ENCODE measurements around the gene CFL1.
"Not testable (repeated sequence)": the region's sequence is repeated elsewhere in the genome, so short reads cannot be mapped to it uniquely, and the experiment has no call there.

Gene CFL1

DNA sequence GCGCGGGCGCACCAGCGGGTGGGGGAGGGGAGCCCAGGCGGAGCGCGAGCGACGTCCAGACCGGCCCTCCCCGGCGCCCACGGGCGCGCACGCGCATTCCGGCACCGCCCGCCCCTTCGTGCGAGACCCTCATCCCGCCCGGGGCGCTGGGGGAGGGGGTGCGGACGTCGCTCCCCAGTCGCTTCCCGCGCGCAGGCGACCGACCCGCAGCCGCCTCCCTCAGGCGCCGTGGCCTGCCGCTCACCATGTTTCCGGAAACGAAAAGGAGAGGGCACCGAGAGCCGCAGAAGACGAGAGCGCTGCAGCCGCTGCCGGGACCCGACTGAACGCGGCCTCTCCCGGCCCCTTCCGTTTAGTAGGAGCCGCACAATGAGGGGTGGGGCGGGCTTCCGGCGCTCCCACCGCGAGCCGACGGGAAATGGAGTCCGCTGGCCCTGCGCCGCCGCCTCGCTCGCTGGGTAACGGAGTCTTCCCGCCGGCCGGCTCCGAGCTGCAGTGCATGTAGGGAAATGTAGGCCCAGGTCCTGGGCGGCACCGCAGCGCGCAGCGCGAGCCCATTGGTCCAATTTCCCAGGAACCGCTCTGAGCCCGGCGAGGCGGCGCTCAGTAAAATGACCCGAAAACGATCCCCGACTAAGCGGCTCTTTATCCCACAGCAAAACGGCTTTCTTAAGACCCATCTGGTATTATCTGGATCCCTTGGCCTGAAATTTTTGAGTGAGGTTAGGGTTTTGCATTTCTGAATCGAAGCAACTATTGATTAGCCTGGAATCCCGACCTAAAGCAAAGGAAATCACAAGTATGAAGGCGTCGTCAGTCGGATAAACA lies at the start of gene CFL1:
Gene CFL1 (minus strand): TSS at position 328 of the 828 bp plus-strand sequence. CDS start 81 bp downstream, at position 247.
- peak; percentile 97 for DNase-seq (ENCODE audit: low read depth)

DNA sequence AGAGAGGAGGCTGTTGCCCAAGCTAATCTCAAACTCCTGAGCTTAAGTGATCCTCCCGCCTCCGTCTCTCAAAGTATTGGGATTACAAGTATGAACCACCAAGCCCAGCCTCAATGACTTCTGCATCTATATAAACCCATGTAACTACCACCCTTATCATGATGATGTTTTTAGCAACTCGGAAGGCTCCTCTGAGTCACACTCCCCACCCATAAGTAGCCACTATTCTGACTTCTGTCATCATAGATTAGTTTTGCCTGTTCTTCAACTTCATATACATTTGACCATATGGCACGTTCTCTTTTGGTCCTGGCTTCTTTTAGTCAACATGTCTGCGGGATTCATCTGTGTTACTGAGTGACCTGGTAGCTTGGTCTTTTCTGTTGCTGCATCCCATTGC lies 48.6 kb upstream of the CFL1 start:
- no peak for DNase-seq (ENCODE audit: low read depth)

DNA sequence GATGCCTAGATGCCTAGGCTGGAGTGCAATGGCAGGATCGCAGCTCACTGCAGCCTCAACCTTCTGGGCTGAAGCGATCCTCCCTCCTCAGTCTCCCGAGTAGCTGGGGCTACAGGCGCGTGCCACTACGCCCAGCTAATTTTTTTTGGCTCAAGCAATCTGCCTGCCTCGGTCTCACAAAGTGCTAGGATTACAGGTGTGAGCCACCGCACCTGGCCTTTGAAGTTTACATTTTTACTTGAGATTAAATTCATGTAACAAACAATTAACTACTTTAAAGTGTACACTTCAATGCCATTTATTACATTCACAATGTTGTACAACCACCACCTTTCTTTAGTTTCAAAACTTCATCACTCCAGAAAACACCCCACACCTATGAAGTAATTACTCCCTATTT lies 45.7 kb upstream of the CFL1 start:
- DNase-seq (ENCODE audit: low read depth) = no peak

DNA sequence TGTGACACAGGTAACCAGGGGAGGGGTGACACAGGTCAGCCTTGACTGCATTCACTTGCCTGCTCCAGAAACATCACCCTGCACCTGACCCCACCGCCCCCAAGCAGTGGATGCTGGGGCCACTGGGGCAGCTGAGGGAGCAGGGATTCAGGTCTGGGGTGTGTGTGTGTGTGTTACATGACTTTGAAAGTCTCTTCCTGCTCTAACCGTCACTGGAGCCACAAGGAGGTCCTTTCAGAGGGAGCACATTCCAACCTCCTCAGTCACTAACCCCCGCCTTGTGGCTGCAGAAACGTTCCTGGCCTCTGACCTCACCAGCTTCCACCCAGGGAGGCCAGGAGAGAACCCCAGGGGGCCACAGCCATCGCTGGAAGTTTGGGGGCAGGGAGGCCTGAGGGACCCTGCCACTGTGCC lies 45.1 kb upstream of the CFL1 start:
- DNase-seq (ENCODE audit: low read depth) = peak; percentile 69

DNA sequence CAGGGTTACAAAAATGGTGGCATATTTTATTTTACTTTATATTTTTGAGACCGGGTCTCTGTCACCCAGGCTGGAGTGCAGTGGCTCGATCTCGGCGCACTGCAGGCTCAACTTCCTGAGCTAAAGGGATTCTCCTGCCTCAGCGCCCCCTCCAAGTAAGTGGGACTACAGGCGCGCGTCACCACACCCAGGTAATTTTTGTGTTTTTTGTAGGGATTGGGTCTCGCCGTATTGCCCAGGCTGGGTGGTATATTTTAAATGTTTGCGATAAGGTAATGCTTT lies 42.9 kb upstream of the CFL1 start:
- no peak for DNase-seq (ENCODE audit: low read depth)

DNA sequence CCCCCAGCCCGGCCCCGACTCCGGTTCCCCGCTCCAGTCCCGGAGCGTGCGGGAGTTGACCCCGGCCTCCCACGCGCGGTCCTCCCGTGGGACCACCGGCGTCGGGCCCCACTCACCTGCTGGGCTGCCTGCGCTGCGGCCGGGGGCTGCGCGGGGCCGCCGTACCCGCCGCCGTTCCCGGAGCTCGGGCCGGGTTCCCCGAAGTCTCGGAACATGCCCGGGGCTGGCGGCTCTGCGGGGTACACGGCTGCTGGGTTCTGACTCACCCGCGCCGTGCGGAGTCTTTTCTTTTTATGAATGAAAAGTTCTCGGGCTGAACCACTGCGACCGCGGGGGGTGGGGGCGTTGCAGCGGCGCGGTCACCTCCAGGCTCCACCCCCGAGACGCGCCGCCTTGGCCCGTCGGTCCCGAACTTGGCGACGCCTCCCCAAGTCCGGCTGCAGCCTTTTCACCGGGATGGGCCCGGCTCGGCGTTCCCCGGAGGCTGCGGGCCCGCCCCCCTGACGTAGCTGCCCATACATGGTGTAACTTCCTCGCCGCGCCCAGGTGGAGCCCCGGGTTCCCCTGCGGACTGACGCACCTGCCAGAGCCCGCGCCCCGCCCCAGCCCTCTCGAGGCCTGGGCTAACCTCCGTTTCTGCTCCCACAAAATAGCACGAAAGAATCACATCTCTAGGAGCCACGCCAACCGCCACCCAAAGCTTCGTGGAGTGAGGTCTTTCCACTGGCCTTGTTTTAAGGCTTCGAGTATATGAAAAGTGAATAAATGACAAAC lies 42.3 kb upstream of the CFL1 start, which contains the start of gene FOSL1:
Gene FOSL1 (minus strand): TSS at position 264 of the 774 bp plus-strand sequence. CDS start 49 bp downstream, at position 215.
- DNase-seq (ENCODE audit: low read depth) = peak; percentile 92

DNA sequence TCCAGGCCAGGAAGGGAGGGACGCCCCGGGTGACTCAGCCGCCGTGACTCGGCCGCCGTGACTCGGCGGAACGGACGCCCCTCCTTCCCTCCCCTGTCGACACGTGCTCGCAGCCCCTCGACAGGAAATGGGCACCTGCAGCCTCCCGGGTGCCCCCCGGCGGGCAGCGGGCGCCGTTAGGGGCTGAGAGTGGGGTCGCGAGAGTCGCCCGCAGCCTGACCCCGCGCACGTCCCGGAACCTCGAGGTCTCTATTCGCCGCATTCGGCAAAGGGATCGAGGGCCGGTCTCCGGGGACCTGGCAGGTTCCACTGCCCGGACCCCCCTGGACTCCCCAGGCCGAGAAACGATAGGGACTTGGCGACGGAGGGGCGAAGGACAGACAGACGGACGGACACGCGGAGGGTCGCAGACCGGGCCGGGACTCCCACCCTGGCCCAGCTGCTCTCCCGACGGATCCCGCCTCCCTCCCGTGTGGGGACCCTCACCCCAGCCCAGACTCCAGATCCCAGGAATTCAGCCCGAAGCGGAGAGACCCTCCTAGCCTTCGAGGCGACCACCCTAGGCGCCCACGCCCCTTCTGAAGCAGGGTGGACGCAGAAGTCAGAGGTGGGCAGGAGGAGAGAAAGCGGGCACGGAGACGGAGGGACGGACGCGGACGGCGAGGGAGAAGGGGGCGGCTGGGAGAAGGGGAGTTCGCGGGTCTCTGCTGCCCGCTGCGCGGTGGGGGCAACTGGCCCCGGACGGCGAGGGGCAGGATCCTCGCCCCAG lies 41.6 kb upstream of the CFL1 start:
- DNase-seq (ENCODE audit: low read depth) = peak; percentile 64

DNA sequence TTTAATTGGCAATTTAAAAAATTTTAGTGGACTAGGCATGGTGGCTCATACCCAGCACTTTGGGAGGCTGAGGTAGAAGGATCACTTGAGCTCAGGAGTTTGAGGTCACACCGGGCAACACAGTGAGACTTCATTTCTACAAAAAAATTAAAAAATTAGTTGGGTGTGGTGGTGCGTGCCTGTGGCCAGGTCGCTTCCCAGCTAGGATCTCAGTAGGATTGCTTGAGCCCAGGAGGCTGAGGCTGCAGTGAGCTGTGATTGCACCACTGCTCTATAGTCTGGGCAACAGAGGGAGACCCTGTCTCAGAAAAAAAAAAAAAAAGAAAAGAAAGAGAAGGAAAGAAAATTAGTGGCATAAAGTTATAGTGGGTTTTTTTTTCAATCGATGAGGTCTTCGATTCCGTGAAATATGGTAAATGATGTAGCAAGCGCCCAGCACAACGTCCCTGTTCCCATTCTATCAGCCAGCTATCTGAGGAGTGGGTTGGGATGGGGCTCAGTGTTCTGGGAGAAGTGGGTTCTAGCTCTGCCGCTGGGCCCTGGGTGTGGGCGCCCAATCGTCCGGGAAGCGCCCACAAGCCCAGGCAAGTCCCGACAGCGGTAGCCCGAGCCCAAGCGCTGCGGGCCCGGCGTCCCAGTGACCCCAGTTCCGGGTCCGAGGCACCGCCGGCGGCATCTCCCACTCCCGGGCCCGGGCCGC lies 40.8 kb upstream of the CFL1 start:
- DNase-seq (ENCODE audit: low read depth) = no peak

DNA sequence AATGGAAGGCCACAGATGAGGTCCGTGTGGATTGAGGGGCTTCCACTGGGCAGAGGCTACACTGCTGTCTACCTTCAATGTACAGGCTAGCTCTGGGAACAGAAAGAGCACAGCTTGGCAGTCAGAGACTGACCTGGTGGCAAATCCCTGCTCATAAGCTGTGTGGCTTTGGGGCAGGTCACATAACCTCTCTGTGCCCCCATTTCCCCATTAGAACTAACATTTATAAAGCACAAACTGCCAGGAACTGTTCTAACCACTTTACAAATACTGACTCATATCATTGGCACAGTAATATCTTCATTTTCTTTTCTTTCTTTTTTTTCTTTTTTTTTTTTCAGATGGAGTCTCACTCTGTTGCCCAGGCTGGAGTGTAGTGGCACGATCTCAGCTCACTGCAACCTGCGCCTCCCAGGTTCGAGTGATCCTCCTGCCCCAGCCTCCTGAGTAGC lies 39.1 kb upstream of the CFL1 start:
- no peak for DNase-seq (ENCODE audit: low read depth)

DNA sequence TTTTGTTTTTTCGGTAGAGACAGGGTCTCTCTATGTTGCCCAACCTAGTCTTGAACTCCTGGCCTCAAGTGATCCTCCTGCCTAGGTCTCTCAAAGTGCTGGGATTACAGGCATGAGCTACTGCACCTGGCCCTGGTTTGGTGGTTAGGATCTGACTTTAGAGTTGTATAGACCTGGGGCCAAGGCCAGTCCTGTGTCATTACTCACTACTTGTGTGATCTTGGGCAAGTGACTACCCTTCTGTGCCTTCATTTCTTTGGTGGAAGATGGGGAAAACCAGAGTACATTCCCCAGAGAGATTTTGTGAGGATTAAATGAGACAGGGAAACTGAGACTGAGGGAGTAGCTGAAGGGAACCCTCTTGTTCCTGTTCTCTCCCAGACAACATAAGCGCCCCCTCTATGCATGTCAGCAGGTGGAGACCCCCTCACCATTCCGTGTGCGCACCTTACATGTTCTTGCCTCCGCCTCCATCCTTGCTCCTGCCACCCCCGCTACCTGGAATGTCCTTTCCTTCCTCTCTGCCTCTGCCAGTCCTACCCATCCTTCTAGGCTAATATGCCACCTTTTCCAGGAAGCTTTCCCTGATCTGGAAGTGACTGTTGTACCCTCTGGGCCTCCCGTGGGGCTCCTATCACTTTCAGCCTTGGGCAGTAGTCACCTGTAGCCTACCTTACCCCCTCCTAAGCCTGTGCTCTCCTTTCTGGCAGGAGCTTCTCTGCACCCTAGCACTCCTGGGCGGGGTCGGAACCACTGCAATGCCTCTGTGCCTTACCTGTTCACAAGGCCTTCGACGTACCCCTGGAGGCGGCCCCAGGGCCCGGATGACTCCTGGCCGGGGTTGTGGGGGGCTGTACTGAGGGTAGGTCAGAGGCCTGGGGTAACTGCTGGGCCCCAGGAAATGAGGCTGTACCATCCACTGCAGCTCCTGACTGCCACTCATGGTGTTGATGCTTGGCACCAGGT lies 38.3 kb upstream of the CFL1 start:
- no peak for DNase-seq (ENCODE audit: low read depth)

DNA sequence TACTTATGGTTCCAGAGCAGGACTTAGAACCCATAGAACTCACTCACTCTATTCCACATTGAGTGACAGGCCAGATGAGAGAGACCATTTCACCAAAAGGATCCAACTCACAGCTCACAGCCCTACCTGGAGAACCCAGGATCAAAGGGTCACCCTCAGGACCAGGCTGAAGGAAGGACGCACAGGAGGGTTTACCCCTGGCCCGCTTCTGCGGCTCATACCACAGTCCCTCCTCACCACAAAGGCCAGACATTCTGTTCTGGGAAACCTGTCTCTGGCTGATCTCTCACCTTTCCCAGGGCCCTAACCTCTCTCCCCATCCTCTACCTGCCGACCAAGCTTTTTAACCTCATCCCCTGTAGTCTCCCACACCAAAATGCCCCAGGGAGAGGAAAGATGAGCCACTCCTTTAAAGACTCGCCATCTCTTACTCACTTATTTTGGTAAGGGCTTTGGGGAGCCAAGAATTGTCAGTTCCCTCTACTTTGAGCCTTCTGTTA lies 37.6 kb upstream of the CFL1 start:
- DNase-seq (ENCODE audit: low read depth) = no peak

DNA sequence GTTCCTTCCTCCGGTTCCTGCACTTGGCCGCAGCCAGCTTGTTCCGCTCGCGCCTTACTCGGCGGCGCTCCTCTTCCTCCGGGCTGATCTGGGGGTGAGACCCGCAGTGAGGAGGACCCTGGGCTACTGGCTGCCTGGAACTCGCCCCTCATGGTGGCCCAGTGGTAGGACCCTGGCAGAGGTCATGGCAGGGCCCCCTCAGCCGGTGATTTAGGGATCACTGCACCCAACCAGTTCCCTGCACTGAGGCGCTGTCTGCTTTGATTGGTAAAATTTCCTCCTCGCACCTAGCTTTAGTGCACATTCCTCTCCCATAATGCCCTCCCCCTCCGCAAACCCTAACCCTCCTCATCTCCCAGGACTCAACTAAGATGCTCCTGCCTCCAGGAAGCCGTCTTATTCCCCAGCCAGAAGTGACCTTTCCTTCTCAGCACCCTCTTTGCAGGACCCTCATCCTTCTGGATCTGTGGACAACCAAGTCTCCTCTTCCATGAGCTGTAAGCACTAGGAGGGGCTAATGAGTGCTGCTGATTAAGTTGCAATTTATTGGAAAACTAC lies 36.1 kb upstream of the CFL1 start:
- DNase-seq (ENCODE audit: low read depth) = no peak

DNA sequence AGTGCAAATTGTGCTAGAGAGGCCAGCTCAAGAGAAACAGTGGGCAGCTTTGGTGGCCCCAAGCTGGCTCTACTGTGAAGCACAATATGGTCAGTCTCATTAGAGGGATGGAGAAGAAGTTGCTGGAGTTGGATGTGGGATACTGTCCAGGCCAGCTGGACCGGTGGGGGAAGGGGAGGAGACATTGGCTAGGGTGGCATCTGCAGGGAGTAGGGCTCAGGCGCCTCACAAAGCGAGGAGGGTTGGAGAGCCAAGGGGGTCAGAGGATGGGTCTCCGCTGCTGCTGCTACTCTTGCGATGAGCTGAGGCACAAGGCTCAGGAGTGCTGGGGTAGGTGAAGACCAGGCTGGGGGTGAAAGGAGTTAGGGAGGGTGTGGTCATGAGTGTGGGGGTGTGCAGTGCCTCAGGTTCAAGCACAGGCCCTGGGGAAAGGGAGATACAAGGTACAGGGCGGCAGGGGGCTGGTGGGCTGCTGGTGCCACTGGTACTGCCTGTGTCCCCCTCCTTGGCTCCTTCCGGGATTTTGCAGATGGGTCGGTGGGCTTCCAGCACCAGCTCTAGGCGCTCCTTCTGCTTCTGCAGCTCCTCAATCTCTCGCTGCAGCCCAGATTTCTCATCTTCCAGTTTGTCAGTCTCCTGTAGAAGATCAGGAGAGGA lies 34.8 kb upstream of the CFL1 start:
- no peak for DNase-seq (ENCODE audit: low read depth)

DNA sequence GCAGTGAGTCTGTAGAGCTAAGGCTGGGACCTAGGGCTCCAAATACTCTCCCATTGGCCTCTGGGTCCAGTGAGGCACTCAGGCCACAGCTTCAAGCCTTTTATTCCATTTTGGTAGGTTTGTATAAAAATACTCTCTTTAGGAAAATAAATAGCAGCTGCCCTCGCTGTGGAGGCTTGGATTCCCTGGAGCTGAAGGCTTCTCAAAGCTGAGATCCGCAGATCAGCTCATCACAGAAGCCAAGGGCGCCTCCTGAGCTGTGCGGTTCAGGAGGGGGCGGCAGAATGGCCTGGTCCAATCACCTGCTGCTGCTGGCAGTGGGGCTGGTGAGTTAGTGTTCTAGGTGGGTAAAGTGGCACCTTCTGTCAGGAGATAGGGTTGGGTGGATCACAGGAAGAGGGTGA lies 34.2 kb upstream of the CFL1 start:
- not testable (repeated sequence) for DNase-seq (ENCODE audit: low read depth)

DNA sequence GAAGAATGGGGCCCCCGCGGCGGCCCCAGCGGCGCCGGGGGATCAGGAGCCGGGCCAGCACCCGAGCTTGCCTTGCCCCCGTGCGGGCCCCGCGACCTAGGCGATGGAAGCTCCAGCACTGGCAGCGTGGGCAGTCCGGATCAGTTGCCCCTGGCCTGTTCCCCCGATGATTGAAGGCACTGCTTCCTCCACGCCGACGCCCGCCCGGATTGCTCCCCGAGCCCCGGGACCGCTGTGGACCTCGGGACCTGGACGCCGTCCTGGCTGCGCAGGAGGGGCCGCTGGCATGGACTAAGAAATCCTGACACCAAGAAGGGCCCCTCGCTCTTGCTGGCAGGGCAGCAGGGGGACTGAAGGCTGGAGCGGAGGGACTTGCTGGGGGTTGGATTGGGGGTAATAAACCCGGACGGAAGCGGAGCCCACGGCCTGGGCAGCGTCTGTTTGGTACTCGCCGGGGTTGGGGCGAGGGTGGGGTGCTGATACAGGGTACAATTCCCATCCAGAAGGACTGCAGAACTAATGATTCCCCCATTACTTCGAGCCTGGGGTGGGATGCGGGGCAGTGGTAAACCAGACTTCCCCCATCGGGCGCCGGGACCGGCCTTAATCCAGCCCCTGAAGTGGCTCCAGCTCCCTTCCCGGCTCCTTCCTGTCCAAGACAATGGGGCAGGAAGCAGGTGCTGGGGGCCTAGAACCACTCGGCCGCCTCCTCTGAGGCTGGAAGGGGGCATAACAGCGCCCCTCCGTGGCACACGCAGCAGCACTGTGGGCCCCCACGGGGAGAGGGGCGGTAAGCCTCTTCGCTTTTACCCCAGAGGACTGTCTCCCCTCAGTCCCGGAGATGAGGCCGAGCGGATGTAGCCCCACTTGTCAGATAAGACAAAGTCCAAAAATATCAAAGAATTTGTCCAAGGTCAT lies 33.5 kb upstream of the CFL1 start:
- no peak for DNase-seq (ENCODE audit: low read depth)

DNA sequence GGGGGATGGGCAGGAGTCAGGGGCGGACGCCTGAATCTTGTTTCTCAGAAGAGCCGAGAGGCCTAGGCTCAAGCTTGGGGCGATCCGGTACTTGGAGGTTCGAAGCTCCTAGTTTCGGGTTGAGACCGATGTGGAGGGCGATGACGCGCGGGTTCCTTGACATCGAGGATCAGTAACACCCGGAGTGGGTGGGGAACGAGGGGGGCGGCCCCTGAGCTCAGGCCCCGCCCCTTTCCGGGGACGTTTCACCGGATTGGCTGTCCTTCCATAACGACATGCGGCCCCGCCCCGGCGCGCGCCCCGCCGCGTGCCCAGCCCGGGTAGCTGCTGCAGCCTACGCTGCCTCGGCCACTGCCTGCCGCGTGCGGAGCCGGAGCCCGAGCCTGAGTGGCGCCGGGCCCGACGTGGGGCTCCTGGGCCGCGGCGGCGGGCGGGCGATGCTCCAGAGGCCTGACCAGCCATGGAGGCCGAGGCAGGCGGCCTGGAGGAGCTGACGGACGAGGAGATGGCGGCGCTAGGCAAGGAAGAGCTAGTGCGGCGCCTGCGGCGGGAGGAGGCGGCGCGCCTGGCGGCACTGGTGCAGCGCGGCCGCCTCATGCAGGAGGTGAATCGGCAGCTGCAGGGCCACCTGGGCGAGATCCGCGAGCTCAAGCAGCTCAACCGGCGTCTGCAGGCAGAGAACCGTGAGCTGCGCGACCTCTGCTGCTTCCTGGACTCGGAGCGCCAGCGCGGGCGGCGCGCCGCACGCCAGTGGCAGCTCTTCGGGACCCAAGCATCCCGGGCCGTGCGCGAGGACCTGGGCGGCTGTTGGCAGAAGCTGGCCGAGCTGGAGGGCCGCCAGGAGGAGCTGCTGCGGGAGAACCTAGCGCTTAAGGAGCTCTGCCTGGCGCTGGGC lies 32.6 kb upstream of the CFL1 start, which contains the start of gene CCDC85B:
Gene CCDC85B (plus strand): TSS at position 350 of the 895 bp plus-strand sequence. CDS start 111 bp downstream, at position 461.
- DNase-seq (ENCODE audit: low read depth) = peak; percentile 95

DNA sequence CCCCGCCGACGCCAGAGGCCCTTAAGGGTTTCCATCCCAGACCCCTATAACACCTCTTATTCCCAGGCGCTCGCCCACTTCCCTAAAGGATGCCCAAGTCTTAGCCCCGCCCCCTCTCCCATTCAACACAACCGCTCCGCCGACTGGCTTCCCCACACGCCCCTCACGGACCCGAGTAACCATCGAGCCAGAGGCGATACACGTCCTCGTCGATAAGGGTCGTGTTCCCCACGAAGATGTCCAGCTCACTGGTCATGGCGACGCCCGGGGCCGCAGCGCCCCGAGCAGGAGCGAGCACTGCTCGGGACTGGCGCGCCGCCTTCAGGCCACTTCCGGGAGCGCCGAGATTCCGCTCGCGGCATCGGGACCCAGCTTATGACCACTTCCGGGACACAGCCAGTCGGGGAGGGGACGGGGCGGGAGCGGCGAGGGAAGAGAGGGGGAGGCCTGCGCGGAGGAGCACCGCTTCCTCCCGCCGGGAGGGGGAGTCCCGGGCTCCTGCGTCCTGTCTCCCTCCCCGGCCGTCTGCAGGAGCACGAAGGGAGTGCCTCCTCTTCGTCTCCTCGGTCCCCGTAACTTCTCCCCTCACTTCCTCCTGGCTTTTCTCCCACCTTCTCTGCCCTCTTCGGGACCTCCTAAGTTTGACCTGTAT lies 30.3 kb upstream of the CFL1 start, which contains the start of gene FIBP:
Gene FIBP (minus strand): TSS at position 309 of the 652 bp plus-strand sequence. CDS start 53 bp downstream, at position 256.
- peak; percentile 94 for DNase-seq (ENCODE audit: low read depth)
